CD4-positive, alpha-beta T cell treated with Interleukin-17A for 4 hours (primary cell): Measurements from ENCODE around the gene CHRNA4.

Source experiments
- DNase-seq: peaks from one replicate; pipeline ENCODE4 v3.0.0-alpha.2; 2020; ENCODE audit warnings: mixed read lengths

CHRNA4 gene

DNA sequence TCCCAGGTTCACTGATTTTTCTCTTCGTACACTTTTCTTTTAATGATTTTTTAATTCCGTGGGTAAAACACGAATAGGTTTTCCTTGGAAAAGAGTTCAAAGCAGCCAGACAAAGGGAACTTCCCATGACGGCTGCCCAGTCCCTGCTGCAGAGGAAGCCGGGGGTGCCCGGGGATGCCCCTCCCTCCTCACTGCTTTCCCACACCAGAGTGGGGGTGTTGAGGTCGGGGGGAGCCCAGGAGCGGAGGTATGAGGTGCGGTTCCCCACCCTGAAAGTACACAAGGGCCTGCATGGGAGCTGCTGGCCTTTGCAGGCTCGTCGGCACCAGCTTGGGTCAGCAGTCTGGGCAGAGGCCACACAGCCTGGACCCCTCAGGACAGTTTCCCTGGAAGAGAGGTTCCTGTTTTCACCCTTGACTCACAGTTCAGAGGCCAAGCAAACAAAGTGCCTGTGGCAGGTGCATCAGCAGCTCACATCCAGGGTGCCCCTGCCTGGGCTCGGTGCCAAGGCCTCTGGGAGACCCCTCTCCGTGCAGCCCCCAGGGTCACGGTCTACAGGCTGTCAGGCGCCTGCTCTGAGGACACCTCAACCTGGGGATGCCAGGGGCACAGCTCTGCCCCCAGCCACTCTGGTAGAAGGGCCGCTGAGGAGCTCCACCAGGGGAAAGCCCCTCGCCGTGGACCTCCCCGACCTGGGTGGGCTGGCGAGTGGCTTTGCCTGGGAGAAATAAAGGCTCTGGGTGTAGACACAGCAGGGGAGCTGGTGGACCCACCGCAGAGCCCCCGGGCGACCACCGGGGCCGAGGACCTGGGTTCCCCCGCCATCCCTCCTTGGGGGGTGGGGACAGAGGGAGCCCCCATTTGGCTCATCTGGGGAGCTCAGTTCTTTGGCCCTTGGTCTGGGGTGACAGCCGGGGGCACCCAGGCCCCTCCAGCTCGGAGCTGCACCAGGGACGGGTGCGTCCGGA is 15.4 kb upstream of the CHRNA4 start:
- DNase-seq: no peak

DNA sequence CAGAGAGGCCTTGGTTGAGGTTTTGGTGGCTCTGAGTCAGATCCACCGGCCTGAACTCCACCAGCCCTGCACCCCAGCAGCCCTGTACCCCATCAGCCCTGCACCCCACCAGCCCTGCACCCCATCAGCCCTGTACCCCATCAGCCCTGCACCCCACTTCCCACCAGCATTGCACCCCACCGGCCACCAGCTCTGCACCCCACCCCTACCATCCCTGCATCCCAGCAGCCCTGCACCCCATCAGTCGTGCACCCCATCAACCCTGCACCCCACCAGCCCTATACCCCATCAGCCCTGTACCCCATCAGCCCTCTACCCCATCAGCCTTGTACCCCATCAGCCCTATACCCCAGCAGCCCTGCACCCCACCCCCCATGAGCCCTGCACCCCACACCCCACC is 14.3 kb upstream of the CHRNA4 start:
- DNase-seq: no peak

- no peak for DNase-seq
Measured at GRCh38 chr20:63374504-63374903, 13.4 kb upstream of the CHRNA4 start.

- no peak for DNase-seq
Measured at GRCh38 chr20:63373996-63374395, 12.8 kb upstream of the CHRNA4 start.

DNA sequence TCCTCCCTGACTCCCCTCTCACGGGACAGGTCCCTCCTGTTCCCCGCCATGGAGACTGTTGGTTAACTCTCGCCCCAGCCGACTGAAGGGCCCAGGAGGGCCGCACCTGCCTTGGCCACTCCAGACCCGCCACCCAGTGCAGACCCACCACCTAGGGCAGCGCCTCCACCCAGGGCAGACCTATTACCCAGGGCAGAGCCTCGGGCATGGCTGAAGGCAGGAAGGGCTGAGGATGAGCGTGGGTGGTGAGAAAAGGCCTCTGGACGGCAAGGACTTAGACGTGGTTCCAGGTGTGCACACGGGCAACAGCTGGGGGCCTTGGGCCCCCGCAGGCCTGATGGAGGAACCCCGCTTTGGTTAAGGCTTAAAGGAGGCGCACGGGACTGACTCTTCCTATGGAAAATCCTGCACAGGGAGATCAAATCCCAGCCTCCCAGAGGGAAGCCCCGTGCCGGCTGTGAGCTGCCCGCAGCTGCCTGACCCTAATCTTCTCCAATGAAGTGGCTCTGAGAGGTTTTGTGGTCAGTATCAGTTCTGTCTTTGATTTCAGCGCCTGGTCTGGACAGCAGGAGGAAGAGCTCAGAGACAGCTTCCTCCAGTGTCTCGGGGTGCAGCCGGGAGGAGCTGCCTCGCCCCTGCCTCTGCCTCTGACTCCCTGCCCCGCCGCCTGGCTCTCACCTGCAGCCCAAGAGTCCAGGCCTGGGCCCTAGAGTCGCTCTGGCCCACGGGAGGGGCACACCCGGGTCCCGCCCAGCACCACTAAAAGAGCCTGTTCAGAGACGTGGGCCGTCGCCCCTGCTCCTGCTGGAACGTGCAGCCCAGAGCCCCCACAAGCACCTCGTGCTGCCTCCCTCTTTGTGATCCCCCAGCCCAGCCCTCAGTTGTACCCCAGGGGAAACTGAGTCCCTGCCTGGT is 12.1 kb upstream of the CHRNA4 start:
- DNase-seq: no peak

DNA sequence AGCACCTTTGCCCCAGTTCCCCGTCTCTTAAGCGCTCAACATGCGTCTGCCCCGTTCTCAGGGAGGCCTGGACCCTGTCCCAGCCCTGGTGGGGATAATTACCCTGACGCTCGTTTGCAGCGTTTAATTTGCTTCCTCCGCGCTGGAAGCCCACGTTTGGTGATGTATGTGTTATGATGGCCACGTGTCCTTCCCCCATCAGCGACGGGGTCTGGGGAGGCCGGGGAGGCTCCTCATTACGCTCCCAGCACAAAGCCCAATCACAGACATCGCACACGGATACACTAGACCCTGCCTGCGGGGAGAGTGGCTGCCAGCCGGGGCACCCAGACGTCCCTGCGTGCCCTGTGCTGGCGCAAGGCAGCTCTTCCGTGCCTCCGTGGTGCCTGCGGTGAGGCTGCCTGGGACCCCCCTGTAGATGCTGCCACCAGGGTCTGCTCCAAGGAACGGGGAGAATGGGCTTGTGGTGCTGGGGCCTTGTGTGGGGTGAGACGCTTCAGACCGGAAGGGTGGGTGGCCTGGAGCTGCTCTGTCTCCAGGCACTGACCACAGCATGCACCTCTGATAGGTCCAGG is 10.2 kb upstream of the CHRNA4 start:
- no peak for DNase-seq

DNA sequence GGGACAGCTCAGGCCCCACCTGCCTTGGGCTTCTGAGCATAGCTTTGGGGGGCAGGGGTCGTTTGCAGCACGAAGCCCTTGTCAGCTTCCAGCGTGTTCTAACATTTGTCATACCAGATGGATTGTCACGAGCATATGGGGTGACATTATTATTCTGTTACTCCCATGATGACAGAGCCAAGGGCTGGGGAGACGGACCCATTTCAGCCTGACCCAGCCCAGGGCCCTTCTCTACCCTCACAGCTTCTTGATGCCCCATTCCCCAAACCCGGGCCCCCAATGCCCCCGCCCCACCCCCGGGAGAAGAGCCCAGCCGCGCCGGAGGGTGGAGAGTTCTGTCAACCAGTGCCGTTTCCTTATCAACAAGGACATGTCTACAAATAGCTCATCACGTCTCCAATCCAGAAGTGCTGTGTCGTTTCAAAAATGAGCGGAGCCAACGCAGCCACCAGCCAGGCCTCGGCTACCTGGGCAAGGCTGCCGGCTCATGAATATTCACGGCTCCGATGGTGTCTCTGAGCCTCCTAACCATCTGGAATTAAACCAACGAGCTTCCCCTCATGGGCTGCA is 9.6 kb upstream of the CHRNA4 start:
- DNase-seq: no peak

DNA sequence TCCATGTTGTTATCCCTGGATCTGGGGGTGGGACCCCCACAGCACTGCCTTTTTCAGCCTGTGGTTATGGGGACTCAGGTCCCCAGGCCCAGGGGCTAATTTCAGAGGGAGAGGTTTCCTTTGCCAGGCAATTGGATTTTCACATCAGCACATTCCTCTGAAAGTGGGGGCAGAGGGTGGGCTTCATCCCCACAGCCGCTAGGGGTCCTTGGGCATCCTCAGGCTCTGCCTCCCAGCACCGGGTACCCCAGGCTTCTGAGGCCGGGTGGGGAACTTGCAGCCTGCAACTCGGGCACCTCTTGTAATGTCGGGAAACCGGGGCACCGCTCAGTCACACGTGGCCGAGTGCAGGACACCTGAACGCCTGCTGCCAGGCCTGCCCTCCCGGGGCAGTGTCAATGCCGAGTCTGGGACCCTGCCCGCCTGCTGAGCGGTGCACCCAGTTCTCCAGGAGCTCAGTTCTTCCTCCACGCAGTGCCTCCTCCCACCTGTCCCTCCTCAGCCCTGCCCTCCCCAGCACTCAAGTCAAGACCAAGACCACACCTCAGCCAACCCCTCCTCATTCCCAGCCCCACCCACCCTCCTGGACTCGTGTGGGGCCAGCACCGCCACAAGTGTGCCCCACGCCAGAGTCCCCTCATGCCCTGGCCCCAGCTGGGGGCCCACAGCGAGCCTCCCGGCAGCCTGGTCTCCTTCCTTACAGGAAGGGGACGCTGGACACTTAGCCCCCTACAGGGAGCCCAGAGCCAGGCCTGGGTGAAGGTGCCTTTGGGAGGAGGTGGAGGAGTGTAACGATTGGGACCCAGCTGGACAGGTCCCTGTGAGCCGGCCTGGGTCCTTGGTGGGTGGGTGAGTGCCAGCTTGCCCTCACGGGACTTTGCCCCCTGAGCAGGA is 8.8 kb upstream of the CHRNA4 start:
- no peak for DNase-seq

DNA sequence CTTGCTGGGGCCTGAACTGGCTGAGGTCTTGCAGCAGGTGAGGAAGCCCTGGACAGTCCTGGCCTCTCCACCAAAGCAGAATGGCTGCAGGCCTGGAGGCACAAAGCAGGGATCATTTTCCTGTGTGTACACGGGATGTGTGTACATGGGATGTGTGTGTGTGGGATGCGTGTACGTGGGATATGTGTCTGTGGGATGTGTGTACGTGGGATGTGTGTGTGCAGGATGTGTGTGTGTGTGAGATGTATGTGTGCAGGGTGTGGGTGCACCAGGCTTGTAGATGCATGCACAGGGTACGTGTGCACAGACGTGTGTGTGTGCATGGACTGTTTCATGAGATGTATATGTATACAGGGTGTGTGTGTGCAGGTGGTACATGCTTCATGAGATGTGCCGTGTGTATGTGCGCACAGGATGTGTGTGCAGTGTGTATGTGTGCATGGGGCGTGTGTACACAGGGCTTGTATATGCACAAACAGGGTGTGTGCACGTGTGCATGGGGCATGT is 7.9 kb upstream of the CHRNA4 start:
- no peak for DNase-seq

GRCh38 chr20:63368151-63368550 is 7.0 kb upstream of the CHRNA4 start:
- no peak for DNase-seq

GRCh38 chr20:63367446-63368055 is 6.4 kb upstream of the CHRNA4 start:
- DNase-seq: no peak

DNA sequence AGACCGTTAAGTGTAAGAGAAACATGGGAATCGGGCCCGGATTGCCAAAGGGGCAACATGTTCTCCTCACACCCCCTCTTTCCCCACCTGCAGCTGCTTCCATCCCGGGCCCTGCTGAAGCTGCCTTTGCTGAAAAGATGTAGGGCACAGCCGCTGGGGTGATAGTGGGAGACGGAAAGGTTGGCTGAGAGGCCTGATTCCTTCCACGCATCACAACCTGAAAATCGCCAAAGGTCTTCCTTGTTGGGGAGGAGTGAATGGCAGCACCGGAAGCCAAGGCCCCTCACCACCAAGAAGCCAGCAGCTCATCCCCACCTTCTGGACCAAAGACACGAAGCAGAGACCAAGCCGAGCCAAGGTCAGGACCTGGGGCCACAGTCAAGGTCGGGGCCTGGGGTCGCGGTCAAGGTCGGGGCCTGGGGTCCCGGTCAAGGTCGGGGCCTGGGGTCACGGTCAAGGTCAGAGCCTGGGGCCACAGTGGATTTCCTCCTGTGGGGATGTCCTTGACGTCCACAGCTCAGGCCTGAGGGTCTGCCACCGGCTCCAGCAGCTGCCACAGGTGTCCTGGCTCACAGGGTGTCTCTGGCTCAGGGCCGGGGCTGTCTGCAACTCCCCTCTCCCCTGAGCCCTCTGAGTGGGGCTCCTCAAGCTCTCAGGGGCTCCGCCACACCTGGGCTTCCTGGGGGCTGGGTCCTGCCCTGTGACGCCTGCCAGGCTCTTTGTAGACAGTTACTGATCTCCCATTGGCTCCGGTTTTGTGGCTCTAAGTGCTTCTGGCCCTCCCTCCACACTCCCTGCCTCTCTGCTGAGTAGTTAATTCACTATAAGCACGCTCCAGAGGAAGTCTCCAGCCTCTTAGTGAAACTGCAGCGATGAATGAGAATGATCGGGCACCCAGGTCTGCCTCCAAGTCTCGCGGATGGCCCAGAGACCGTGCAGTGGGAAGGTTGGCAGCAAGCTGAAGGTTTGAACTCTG is 5.5 kb upstream of the CHRNA4 start:
- no peak for DNase-seq

DNA sequence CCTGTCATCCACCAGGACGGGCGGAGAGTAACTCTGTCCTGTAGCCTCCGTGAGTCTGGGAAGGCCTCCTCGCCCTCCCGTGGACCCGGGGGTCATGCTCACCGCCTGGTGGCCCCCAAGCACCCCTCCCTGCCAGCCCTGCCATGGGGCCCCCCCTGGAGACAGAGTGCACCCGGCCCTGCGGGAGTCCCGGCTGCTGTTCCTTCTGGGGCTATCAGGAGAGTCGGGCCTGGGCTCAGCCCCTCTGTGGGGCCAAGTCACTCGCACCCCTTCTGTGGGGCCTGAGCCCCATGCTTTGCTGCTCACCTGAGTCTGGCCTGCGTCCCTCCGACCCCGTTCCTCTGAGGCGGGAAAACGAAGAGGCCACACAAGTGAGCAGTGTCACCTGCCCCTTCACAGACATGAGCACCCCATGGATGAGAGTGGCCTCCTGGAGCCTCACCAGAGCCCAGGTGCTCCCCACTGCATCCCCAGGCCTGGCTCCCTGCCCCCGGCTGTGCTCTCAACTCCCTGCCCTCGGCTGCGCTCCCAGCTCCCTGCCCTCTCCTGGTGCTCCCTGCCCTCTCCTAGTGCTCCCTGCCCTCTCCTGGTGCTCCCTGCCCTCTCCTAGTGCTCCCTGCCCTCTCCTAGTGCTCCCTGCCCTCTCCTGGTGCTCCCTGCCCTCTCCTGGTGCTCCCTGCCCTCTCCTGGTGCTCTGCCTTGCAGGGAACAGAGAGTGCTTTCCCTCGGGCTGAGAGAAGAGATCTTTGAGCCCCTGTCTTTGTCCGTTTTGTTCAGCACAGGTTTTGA is 4.6 kb upstream of the CHRNA4 start:
- DNase-seq: no peak

GRCh38 chr20:63364801-63365585 is 3.8 kb upstream of the CHRNA4 start:
- DNase-seq: no peak

DNA sequence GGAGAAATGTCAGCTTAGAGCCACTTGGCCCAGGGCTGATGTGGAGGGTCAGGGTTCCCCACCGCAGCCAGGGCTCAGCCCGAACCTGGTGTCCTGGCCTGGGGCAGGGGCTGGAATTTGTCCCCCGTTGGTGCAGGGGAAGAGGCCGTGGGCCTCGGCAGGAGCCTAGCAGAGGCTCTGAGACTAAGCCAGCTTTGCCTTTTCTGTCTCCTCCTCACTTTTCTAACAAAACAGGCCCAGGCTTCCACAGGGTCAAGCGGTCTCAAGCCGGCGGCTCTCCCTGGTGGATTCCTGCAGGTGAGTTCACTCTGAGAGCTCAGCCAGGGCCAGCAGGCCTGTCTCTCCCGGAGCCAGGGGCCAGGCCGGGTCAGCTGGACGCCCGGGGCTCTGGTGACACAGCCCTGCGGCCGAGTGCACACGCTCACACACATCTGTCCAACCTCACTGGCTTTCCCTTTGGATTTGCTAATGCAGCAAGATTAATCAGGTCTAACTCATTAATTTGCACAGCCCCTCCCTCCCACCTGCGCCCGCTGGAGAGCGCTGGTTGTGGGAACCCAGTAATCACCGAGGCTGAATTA is 2.9 kb upstream of the CHRNA4 start:
- DNase-seq: no peak

DNA sequence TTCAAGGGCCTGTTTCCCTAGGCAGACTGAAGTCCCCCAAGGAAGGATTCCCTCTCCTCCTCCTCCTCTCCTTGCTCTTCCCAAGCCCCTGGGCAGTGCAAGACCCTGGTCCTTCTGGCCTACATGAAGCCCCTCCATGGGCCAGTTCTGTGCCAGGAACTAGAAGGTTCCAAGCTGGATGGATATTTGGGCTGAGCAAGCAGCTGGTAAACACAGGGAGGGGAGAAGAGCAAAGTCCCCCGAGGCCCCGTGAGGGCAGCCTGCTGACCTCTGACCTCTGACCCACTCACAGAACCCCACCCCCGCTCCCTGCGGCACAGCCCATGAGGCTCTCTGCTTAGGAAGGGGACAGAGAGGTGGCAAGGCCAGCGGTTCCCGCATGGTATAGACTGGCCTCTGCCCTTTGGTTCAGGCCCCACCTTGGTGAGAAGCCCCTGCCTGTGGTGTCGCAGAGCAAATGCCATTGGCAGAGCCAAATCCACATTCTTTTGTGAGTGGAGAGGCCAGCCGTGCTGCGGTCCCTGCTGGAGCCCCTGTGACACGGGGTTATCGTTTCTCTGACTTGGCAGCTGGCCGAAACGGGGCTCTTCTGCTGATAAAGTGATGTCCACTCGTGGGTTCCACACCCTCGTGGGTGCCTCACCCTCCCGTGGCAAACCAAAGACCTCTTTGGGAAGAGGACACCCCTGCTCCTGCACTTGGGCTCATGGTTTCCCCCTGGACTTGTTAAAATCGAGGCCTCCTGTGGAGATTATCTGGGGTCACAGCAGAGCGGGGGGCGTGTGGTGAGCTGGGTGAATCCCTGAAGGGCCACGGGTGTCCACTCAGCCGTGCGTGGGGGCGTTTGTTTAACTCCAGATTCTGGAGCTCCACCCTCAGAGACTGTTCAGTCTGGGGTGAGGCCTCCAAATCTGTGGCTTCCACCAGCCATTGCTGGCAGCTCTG is 2.1 kb upstream of the CHRNA4 start:
- DNase-seq: no peak
